NCI-H1436 treated with DMSO at 0.1 percent for 48 hours (cell line): ENCODE results near the gene DNAJB12.
"Not testable (repeated sequence)": the region's sequence is repeated elsewhere in the genome, so short reads cannot be mapped to it uniquely, and the experiment has no call there.

Experiments
- DNase-seq: peaks from one replicate; lab custom pipeline; 2025; lab: John Stamatoyannopoulos, UW

Gene DNAJB12

GRCh38 chr10:72315611-72316385 is 38.9 kb downstream of the DNAJB12 start:
- DNase-seq: no peak

GRCh38 chr10:72315054-72315453 is 39.7 kb downstream of the DNAJB12 start:
- no peak for DNase-seq

DNA sequence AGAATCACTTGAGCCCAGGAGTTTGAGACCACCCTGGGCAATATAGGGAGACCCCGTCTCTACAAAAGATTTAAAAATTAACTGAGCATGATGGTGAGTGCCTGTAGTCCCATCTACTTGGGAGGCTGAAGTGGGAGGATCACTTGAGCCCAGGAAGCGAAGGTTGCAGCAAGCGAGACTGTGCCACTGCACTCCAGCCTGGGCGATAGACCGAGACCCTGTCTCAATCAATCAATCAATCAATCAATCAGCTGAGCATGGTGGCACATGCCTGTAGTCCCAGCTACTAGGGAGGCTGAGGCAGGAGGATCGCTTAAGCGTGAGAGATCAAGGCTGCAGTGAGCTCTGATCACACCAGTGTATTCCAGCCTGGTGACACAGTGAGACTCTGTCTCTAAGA is 40.5 kb downstream of the DNAJB12 start:
- DNase-seq: no peak

GRCh38 chr10:72312865-72313391 is 41.8 kb downstream of the DNAJB12 start:
- no peak for DNase-seq

GRCh38 chr10:72311667-72312066 is 43.1 kb downstream of the DNAJB12 start:
- no peak for DNase-seq

DNA sequence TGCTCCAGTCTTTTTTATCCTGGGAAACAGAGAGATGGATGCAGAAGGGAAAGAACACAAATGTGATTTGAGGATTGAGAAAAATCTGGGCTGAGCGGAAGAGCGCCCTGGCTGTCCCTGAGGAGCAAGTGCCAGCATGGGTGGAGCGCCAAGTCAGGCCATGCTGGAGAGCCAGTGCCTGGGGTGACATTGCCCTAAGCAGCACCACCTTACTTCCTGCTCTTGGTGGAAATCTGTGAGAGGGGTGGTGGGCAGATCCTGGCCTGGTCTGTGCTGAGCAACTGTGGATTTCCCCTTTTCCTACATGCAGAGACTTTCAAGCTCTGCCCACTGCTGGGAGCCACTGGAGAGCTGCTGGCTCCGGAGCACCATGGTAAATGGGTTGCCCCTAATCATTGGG is 44.1 kb downstream of the DNAJB12 start:
- DNase-seq: no peak

DNA sequence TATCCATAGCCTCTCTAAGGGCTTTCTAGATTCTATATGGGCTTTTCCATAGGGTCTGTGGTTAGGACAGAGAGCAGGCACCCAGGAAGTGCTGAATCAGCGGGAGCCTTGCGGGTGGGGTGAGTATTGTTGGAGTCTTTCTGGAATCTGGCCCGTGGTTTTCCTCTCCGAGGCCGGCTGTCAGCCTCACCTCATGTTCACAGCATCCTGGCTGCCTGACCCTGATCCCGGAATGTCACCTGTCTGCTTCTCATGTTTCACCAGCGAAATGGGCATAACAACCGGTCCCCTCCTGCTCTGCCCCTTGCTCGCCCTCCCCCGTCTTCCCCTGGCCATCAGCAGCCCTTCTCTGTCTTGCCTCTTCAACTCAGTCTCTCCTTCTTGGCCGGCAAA is 44.5 kb downstream of the DNAJB12 start:
- no peak for DNase-seq

DNA sequence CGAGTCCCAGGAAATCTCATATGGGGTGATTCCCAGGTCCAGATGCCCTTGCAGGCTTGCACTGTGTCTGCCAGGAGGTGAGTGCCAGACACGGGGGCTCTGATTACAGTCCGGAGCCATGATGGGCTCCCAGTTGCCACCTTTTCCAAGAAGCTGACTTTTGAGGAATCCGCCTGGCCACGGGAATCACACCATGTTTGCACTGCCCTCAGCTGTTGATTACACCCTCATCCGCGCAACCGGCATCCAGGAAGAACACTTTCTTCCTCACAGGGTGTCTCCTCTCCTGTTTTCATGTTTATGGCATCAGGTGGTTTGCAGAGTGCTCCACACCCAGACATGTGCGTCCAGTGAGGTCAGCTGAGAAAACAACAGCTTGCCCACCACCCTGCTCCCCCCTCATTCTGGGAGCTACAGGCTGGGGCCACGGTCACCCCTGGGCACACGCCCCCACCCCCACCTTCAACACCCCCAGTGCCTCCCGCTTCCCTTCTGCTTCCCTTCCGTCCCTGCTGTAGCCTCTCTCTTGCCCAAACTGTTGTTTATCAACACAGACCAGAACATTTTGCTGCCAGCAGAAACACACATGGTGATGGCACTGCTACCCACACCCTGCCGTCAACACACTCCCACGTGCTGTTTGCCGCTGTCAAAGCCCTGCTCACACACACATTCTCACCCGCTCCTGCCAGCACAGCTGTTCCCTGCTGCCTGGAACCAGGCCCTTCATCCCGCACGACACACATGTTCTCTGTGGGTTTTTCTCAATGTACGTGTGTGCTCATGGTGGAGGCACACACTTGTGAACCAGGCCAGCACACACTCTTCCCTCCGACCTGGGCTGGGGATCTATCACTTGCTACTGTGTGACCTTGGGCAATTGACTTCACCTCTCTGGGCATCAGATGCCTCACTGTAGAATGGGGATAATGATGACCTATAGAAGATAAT is 45.2 kb downstream of the DNAJB12 start:
- no peak for DNase-seq

GRCh38 chr10:72308320-72308987 is 46.3 kb downstream of the DNAJB12 start:
- no peak for DNase-seq

DNA sequence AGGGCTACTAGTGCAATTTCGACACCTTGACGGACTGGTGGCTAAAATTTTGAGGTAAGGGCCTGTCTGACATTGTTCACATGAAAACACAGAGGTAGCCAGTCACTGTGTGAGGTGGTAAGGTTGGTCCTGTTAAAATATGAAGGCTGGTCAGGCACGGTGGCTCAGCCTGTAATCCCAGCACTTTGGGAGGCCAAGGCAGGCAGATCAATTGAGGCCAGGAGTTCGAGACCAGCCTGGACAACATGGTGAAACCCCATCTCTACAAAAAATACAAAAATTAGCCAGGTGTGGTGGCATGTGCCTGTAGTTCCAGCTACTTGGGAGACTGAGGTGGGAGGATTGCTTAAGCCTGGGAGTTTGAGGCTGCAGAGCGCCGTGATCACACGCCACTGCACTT is 47.0 kb downstream of the DNAJB12 start:
- DNase-seq: not testable (repeated sequence)

DNA sequence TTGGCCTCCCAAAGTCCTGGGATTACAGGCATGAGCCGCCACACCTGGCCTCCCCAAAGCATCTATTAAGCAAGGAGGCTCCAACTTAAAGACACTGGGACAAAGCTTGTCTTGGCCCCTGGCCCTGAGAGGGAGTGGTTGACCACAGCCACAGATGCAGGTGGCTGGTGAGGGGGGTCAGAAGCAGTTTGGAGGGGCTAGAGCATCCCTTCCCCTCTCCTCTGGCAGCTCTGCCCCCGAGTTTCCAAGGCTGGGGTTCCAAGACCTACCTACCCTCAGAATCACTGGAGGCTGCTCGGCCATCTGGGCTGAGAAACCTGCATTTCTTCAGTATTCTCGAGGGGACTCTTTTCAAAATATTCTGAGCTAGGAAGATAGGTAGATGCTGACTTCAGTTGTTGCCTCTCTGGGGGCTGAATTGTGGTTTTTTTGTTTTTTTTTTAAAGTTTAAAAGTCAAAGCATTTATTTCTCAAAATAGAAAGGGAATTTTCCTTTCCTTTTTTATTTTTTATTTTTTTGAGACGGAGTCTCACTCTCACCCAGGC is 48.4 kb downstream of the DNAJB12 start:
- no peak for DNase-seq

GRCh38 chr10:72303424-72304128 is 51.1 kb downstream of the DNAJB12 start:
- DNase-seq: no peak

DNA sequence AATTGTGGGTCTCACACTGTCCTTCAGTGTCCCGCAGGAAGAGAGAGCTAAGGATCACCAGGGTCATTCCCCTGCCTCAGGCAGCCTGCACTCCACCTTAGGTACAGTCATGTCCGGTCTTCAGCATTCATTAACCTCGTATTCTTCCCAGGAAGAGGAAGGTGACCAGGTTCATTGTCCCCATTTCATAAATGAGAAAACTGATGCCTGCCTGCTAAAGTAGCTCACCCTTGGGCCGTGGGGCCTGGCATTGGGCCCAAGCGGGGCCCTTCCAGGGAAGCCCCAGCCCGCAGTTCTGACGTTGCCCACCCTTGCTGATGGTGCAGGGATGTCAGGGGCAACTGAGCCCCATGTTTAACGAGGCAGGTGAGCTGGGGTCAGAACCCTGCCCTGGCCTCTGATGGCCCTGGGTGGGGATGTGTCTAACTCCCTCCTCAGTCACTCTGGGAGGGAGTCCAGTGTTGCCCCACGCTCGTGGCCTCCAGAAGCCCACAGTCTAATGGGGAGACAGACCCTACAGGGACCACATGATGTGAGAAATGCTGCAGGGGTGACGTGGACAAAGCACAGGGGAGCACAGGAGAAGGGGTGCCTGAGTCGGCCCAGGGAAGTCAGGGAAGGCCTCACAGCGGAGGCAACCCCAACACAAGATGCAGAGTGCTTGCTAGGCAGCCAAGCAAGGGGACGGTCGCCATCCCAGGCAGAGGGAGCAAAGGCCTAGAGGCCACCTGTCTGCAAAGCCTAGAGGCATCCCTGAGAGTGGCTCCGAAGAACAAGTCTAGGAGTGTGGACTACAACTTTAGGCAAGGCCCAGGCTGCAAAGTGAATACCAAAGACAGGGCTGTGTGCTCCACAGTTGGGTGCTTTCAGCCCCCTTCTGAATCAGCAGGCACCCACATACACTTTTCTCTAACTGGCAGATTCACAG is 55.9 kb downstream of the DNAJB12 start:
- no peak for DNase-seq

DNA sequence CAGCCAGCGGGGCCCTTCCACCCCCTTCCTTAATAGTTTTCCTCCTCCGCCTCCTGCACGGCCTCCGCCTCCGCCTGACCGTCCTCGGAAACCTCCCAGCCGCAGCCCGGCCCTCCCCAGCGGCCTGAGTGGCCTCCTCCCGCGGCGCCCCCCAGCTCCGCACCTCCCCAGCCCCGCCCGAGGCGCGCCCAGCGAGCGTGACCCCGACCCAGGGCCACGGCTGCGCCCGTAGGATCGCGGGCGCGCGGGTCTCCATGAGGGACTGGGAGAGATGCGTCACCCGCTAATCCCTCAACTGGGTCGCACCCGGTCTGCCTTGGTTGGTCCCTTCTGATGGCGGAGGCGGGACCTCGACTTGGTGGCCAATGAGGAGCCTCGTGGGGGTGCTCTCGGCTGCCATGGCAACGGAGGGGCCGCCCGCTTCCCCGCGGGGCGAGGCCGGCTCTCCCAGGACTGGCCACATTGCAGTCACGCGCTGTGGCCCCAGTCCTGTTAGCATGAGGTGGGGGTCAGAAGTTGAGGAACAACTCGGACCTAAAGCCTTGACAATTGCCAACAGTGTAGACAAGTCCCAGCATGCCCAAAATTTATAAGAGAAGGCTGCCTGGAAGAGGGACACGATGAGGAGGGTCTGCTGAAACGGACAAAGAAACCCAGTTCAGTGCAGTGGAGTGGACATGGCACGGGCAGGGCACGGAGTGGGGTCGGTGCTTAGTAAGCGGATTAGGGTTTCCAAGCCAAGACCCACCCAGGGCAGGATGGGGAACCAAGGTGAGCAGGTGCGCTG is 56.7 kb downstream of the DNAJB12 start:
- peak; percentile 79 for DNase-seq

GRCh38 chr10:72297281-72297804 is 57.4 kb downstream of the DNAJB12 start:
- DNase-seq: no peak

DNA sequence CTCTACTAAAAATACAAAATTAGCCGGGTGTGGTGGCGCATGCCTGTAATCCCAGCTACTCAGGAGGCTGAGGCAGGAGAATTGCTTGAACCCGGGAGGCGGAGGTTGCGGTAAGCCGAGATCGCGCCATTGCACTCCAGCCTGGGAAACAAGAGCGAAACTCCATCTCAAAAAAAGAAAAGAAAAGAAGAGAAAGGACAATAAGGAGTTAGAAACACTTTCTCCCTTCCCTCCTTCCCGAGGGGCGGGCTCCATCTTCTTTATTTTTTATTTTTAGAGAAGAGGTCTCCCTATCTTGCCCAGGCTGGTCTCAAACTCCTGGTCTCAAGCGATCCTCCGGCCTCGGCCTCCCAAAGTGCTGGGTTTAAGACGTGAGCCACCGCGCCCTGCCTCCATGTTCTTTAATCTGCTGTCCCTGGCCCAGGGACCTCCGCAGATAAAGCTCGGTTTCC is 57.9 kb downstream of the DNAJB12 start:
- DNase-seq: not testable (repeated sequence)

DNA sequence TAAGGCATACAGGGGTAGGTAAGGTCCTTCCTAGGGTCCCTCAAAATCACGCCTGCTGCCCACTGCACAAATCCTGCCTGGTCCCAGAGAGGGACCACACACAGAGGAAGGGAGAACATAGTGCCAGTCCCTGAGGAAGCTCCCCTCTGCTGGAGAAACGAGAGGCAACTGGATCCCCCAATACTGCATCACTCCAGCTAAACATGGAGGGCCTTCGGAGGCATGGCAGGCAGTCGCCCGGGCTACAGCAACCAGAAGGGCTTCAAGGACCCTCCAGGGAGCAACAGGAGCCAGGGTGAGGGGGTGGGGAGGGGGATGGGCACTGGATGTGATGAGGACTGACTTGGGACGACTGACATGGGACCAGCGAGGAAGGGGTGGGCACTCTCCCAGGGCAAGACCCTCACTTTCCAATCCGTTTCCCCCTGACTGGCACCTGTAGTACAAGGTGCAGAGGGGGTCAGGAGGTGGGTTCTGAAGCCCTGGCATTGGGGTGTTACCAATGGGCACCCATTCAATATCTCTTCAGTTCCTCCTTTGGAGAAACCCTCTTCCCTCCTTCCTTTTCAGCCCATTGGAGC is 59.3 kb downstream of the DNAJB12 start:
- DNase-seq: no peak

- no peak for DNase-seq
These were observed 62.5 kb downstream of the DNAJB12 start for GRCh38 chr10:72292223-72292691.
